Measurements from ENCODE around the gene C16orf86. TPM values are rescaled to one million over a fixed set of nuclear protein-coding genes. Genes with fewer than 3 reads are reported as not detected.

Gene C16orf86
- total RNA-seq, 2 donors from 2014 or later: 6.6 to 11.9 TPM

DNA sequence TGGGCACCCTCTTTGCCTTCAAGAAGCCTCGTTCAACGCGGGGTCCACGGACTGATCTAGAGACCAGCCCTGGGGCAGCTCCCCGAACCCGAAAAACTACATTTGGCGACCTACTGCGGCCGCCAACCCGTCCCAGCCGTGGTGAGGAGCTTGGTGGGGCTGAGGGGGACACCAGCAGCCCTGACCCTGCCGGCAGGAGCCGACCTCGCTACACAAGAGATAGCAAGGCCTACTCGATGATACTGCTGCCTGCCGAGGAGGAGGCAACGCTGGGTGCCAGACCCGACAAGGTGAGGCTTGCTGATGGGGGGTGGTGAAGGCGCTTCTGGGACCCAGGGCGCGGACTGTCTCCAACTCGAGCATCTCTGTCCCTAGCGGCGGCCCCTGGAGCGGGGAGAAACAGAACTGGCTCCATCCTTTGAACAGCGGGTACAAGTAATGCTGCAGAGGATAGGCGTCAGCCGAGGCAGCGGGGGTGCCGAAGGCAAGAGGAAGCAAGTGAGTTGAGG lies 12.2 kb upstream of the C16orf86 start:
- no peak overlapping the region for H3K4me3 ChIP-seq
- ATAC-seq (ENCODE audit: insufficient number of reproducible peaks, low FRiP score, low read depth): no peak
- no peak overlapping the region for H3K27ac ChIP-seq
- H3K27me3 ChIP-seq (replicated peaks; ENCODE audit: insufficient read depth): peaks cover 6% of the 10 kb centered on the region
- TF ChIP-seq, protein P1, sequence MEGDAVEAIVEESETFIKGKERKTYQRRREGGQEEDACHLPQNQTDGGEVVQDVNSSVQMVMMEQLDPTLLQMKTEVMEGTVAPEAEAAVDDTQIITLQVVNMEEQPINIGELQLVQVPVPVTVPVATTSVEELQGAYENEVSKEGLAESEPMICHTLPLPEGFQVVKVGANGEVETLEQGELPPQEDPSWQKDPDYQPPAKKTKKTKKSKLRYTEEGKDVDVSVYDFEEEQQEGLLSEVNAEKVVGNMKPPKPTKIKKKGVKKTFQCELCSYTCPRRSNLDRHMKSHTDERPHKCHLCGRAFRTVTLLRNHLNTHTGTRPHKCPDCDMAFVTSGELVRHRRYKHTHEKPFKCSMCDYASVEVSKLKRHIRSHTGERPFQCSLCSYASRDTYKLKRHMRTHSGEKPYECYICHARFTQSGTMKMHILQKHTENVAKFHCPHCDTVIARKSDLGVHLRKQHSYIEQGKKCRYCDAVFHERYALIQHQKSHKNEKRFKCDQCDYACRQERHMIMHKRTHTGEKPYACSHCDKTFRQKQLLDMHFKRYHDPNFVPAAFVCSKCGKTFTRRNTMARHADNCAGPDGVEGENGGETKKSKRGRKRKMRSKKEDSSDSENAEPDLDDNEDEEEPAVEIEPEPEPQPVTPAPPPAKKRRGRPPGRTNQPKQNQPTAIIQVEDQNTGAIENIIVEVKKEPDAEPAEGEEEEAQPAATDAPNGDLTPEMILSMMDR (IDR thresholded peaks at IDR 0.05): no peak
- H3K9me3 ChIP-seq: no peaks in the 10 kb centered on the region
- H3K36me3 ChIP-seq: peaks cover 15% of the 10 kb centered on the region
- DNase-seq (ENCODE audit: low spot score): no peak
- H3K4me1 ChIP-seq (ENCODE audit: control insufficient read depth in 1 of 2, low read depth in 2 of 2): peaks cover 12 to 20% of the 10 kb centered on the region in 2 donors

DNA sequence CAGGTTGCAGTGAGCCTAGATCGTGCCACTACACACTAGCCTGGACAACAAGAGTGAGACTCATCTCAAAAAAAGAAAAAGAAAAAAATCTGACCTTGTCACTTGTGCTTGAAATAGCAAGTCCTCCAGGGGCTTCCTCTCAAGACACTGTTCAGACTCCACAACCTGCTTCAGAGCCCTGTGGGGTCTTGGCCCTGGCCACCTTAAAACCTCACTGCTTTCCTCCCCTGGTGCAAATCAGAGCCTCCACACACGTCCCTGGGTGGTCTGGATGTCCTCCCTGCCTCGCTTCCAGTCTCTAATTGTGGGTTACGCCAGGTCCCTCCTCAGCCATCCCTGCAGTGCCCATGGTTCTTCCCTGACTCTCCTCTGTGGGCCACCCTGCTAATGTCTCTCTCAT lies 11.3 kb upstream of the C16orf86 start:
- H3K27me3 ChIP-seq (replicated peaks; ENCODE audit: insufficient read depth): peaks cover 6% of the 10 kb centered on the region
- TF ChIP-seq, protein P1 (IDR thresholded peaks at IDR 0.05): no peak
- peaks cover 12 to 19% of the 10 kb centered on the region in 2 donors for H3K4me1 ChIP-seq (ENCODE audit: control insufficient read depth in 1 of 2, low read depth in 2 of 2)
- no peaks in the 10 kb centered on the region for H3K9me3 ChIP-seq
- H3K4me3 ChIP-seq: no peak overlapping the region
- DNase-seq (ENCODE audit: low spot score): no peak
- no peak for ATAC-seq (ENCODE audit: insufficient number of reproducible peaks, low FRiP score, low read depth)
- no peak overlapping the region for H3K27ac ChIP-seq
- peaks cover 15% of the 10 kb centered on the region for H3K36me3 ChIP-seq

DNA sequence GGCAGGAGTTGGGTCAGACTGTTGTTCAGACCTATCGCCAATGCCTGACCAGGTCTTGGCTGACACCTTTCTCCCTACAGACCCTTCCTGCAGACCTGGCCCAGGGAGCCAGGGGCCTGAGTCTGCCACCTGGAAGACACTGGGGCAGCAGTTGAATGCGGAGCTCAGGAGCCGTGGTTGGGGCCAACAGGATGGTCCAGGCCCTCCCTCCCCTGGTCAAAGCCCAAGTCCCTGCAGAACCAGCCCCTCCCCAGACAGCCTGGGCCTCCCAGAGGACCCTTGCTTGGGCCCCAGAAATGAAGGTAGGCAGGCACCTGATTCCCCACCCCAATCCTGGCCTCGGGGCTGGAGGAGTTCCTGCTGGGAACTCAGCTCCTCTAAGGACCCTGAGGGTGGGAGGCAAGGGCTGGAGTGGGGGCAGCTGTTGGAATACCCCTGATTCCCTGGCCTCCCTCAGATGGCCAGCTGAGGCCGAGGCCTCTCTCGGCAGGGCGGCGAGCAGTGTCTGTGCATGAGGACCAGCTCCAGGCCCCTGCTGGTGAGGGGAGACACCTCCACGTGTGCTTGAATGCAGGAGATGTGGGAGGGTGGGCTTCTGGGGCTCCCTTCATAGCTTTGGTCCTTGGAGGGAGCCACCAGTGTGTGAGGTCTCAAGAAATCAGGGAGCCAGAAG lies 10.1 kb upstream of the C16orf86 start:
- H3K9me3 ChIP-seq: no peaks in the 10 kb centered on the region
- no peak overlapping the region for H3K4me3 ChIP-seq

DNA sequence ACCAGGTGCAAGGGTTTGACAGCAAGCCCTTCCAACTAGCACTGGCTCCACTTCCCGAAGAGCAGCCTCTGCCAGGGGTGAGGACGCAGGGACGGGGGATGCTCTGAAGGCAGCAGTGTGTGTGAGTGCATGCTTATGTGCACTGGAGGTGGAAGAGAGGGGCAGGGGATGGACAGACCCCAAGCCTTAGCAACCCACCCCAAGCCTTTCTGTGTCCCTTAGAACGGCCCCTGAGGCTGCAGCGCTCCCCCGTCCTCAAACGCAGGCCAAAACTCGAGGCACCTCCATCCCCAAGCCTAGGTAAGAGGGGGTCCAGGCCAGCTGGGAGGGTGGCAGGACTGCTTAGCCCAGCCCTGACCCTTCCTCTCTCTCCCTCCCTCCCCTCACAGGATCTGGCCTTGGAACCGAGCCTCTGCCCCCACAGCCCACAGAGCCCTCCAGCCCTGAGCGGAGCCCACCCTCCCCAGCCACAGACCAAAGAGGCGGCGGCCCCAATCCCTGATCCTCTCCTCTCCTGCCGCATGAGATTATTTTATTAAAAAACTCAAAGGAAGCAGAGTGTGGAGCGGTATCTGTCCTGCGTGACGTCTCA lies 9.5 kb upstream of the C16orf86 start:
- Histone ChIP-seq H3K27me3 (replicated peaks; ENCODE audit: insufficient read depth) (no peaks in the 10 kb centered on the region), H3K4me1 (ENCODE audit: control insufficient read depth in 1 of 2, low read depth in 2 of 2) (peaks cover 17 to 27% of the 10 kb centered on the region in 2 donors), H3K9me3 (no peaks in the 10 kb centered on the region), H3K4me3 (no peak overlapping the region), H3K36me3 (peaks cover 15% of the 10 kb centered on the region), H3K27ac (no peak overlapping the region)
- ATAC-seq (ENCODE audit: insufficient number of reproducible peaks, low FRiP score, low read depth): no peak
- TF ChIP-seq, protein P1 (IDR thresholded peaks at IDR 0.05): no peak
- DNase-seq (ENCODE audit: low spot score): no peak

More for the DNA sequence above, 10.1 kb upstream of the C16orf86 start:
- no peak for ATAC-seq (ENCODE audit: insufficient number of reproducible peaks, low FRiP score, low read depth)
- peaks cover 17 to 24% of the 10 kb centered on the region in 2 donors for H3K4me1 ChIP-seq (ENCODE audit: control insufficient read depth in 1 of 2, low read depth in 2 of 2)
- peaks cover 15% of the 10 kb centered on the region for H3K36me3 ChIP-seq
- TF ChIP-seq, protein P1 (IDR thresholded peaks at IDR 0.05): no peak
- H3K27ac ChIP-seq: no peak overlapping the region
- DNase-seq (ENCODE audit: low spot score): no peak
- peaks cover 5% of the 10 kb centered on the region for H3K27me3 ChIP-seq (replicated peaks; ENCODE audit: insufficient read depth)

DNA sequence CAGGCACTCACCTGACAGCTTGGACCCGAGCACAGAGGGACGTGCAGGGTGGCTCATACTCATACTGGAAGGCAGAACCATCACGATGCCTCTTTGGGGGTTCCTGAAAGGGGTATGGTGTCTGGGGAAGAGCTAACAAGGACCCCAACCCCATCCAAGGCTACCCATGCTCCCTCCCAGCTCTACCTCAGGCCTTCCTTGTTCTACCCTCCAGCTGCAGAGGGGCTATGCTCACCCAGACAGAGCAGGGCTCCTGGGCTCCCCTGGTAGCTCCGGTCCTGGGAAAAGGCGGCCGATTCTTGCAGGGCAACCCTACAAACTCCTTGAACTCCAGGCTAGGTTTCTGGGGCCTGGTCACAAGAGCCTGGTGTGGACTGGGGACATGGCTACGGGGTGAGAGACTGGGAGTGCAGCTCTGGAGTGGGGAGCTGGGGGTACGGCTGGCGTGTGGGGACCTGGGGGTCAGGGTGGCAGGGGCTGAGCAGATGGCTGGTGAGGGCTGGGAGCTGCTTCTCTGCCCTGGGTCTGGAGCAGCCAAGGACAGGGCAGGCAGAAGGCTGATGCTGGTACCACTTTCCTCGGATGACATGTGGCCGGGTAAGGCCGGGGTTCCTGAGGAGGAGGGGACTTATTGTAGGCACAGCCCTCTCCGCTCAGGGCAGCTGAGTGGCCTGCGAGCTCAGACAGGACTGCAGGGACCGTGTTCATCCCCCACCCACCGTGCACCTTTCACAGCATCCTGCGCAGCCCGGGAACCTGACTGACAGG lies 8.7 kb upstream of the C16orf86 start:
- no peak for DNase-seq (ENCODE audit: low spot score)
- Histone ChIP-seq H3K27me3 (replicated peaks; ENCODE audit: insufficient read depth) (no peaks in the 10 kb centered on the region), H3K9me3 (no peaks in the 10 kb centered on the region), H3K27ac (no peak overlapping the region), H3K4me1 (ENCODE audit: control insufficient read depth in 1 of 2, low read depth in 2 of 2) (peaks cover 17 to 27% of the 10 kb centered on the region in 2 donors), H3K4me3 (no peak overlapping the region), H3K36me3 (peaks cover 15% of the 10 kb centered on the region)
- ATAC-seq (ENCODE audit: insufficient number of reproducible peaks, low FRiP score, low read depth): no peak
- TF ChIP-seq, protein P1 (IDR thresholded peaks at IDR 0.05): no peak
